Measurements from ENCODE around the gene MIA3. TPM values are rescaled to one million over a fixed set of nuclear protein-coding genes. Genes with fewer than 3 reads are reported as not detected.

The MIA3 gene
- total RNA-seq, 1 experiment from 2014 or later, result 50.8 TPM

DNA sequence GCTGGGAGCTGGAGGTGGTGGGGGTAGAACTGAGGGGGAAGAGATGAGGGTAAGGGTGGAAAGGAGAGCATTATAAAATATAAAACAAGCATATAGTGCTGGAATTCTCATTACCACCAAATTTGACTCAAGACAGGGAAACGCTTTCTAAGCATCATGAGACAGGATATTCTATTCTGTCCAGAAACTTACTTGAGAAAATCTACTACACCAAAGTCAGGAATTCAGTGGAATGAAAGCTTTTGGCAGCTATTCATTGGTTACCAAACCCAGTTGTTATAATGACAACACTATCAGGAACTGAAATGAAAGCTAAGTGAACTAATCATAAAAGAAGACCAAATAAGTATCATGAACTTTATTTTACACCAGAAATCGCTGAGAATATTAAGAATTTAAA lies 79.9 kb downstream of the MIA3 start:
- Histone ChIP-seq H4K20me1 (ENCODE audit: low read length) (0 out of 2 replicates have a peak, but pooled peaks cover 3% of the 10 kb centered on the region), H3K9ac (ENCODE audit: low read length) (no peak overlapping the region), H3F3A (ENCODE audit: low read length, unreplicated experiment) (no peaks in the 10 kb centered on the region), H3K79me2 (ENCODE audit: low read length) (peaks cover 5% of the 10 kb centered on the region; the same call in 1 of the 2 replicates), H3K9me3 (ENCODE audit: low read length) (no peaks in the 10 kb centered on the region), H2AFZ (ENCODE audit: low read length) (no peak overlapping the region), H3K36me3 (ENCODE audit: low read depth, low read length) (peaks cover 11% of the 10 kb centered on the region; the same call in 1 of the 2 replicates), H3K4me1 (ENCODE audit: insufficient read depth, low read length) (no peaks in the 10 kb centered on the region), H3K27ac (ENCODE audit: low read length) (no peak overlapping the region), H3K27me3 (ENCODE audit: low read length) (no peaks in the 10 kb centered on the region), H3K9me2 (replicated peaks; ENCODE audit: low read length) (no peaks in the 10 kb centered on the region), H3K4me2 (ENCODE audit: low read length) (no peak overlapping the region), H3K4me3 (ENCODE audit: low read length) (no peak overlapping the region)
- intact Hi-C loops (cut with micrococcal nuclease), result no loop called here
- no peak for ATAC-seq
- BruUV-seq (replicated peaks), result no TSS peak
- TF ChIP-seq, protein P1, sequence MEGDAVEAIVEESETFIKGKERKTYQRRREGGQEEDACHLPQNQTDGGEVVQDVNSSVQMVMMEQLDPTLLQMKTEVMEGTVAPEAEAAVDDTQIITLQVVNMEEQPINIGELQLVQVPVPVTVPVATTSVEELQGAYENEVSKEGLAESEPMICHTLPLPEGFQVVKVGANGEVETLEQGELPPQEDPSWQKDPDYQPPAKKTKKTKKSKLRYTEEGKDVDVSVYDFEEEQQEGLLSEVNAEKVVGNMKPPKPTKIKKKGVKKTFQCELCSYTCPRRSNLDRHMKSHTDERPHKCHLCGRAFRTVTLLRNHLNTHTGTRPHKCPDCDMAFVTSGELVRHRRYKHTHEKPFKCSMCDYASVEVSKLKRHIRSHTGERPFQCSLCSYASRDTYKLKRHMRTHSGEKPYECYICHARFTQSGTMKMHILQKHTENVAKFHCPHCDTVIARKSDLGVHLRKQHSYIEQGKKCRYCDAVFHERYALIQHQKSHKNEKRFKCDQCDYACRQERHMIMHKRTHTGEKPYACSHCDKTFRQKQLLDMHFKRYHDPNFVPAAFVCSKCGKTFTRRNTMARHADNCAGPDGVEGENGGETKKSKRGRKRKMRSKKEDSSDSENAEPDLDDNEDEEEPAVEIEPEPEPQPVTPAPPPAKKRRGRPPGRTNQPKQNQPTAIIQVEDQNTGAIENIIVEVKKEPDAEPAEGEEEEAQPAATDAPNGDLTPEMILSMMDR (conservative IDR thresholded peaks at IDR 0.05; ENCODE audit: low read depth, low read length), result no peak
- TF ChIP-seq EZH2 (IDR thresholded peaks at IDR 0.05; ENCODE audit: low read length, unreplicated experiment), result no peak
- no peak for TF ChIP-seq EZH2phosphoT487 (IDR thresholded peaks at IDR 0.05; ENCODE audit: borderline replicate concordance, low read length)
- ChIA-PET POLR2A (ENCODE audit: unreplicated experiment) (no interaction called here), CTCF (no interaction called here)
- DNase-seq, result no peak

DNA sequence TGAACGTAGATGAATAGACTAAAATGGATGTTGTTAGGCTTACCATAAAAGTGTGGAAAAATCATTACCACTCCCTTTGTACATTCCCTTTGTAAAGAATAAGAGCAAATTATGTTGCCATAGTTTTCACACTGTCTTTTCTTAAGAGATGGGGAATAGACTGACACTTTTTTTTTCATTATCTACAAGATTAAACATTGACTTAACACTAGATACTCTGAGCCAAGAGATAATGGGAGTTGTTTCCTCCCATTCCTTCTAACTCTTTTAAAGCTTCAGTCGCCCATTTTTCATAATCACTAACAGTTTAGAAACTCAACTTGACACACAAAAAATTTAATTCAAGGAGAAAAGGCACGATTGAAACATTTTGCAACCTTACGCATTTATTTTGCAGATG lies 84.3 kb downstream of the MIA3 start:
- Histone ChIP-seq H3K4me1 (ENCODE audit: insufficient read depth, low read length) (no peaks in the 10 kb centered on the region), H2AFZ (ENCODE audit: low read length) (no peak overlapping the region), H3K4me2 (ENCODE audit: low read length) (no peak overlapping the region), H3K36me3 (ENCODE audit: low read depth, low read length) (peaks cover 8% of the 10 kb centered on the region; the same call in 1 of the 2 replicates), H4K20me1 (ENCODE audit: low read length) (0 out of 2 replicates have a peak, but pooled peaks cover 3% of the 10 kb centered on the region), H3K9me2 (replicated peaks; ENCODE audit: low read length) (no peaks in the 10 kb centered on the region), H3K79me2 (ENCODE audit: low read length) (peaks cover 40% of the 10 kb centered on the region), H3K9me3 (ENCODE audit: low read length) (no peaks in the 10 kb centered on the region), H3K27ac (ENCODE audit: low read length) (no peak overlapping the region), H3K9ac (ENCODE audit: low read length) (no peak overlapping the region), H3K27me3 (ENCODE audit: low read length) (no peaks in the 10 kb centered on the region), H3K4me3 (ENCODE audit: low read length) (no peak overlapping the region), H3F3A (ENCODE audit: low read length, unreplicated experiment) (no peaks in the 10 kb centered on the region)
- POLR2A ChIA-PET (ENCODE audit: unreplicated experiment), result no interaction called here
- ATAC-seq (no peak), DNase-seq (no peak)
- intact Hi-C loops (cut with micrococcal nuclease), result no loop called here
- CTCF ChIA-PET, result no interaction called here
- TF ChIP-seq, protein P1 (conservative IDR thresholded peaks at IDR 0.05; ENCODE audit: low read depth, low read length), result no peak
- no peak for TF ChIP-seq EZH2phosphoT487 (IDR thresholded peaks at IDR 0.05; ENCODE audit: borderline replicate concordance, low read length)
- TF ChIP-seq EZH2 (IDR thresholded peaks at IDR 0.05; ENCODE audit: low read length, unreplicated experiment), result no peak
- BruUV-seq (replicated peaks), result TSS peak; percentile 10

DNA sequence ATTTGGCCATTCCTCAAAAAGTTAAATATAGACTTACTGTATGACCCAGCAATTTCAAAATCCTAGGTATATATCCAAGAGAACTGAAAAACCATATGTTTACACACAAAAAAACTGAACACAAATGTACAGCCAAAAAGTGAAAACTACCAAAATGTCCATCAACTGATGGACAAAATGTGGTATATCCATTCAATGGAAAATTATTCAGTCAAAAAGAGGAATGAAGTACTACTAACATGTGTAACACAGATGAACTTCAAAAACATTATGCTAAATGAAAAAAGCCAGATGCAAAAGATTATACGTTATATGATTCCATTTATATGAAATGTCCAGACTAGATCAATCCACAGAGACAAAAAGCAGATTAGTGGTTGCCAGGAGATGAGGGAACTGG lies 86.4 kb downstream of the MIA3 start:
- H3K27ac ChIP-seq (ENCODE audit: low read length), result no peak overlapping the region
- H3K36me3 ChIP-seq (ENCODE audit: low read depth, low read length), result peaks cover 8% of the 10 kb centered on the region; the same call in 1 of the 2 replicates
- ATAC-seq (no peak), DNase-seq (no peak)
- no peaks in the 10 kb centered on the region for H3K9me3 ChIP-seq (ENCODE audit: low read length)
- ChIA-PET POLR2A (ENCODE audit: unreplicated experiment) (no interaction called here), CTCF (no interaction called here)
- H3F3A ChIP-seq (ENCODE audit: low read length, unreplicated experiment), result no peaks in the 10 kb centered on the region
- peaks cover 58% of the 10 kb centered on the region for H3K79me2 ChIP-seq (ENCODE audit: low read length)
- H3K4me2 ChIP-seq (ENCODE audit: low read length), result no peak overlapping the region
- no peaks in the 10 kb centered on the region for H4K20me1 ChIP-seq (ENCODE audit: low read length)
- no peaks in the 10 kb centered on the region for H3K27me3 ChIP-seq (ENCODE audit: low read length)
- no peaks in the 10 kb centered on the region for H3K9me2 ChIP-seq (replicated peaks; ENCODE audit: low read length)
- H2AFZ ChIP-seq (ENCODE audit: low read length), result no peak overlapping the region
- no peak overlapping the region for H3K9ac ChIP-seq (ENCODE audit: low read length)
- intact Hi-C loops (cut with micrococcal nuclease), result no loop called here
- no peak overlapping the region for H3K4me3 ChIP-seq (ENCODE audit: low read length)
- no peaks in the 10 kb centered on the region for H3K4me1 ChIP-seq (ENCODE audit: insufficient read depth, low read length)
- TF ChIP-seq EZH2phosphoT487 (IDR thresholded peaks at IDR 0.05; ENCODE audit: borderline replicate concordance, low read length) (no peak), EZH2 (IDR thresholded peaks at IDR 0.05; ENCODE audit: low read length, unreplicated experiment) (no peak)
- TF ChIP-seq, protein P1 (conservative IDR thresholded peaks at IDR 0.05; ENCODE audit: low read depth, low read length), result no peak
- BruUV-seq (replicated peaks), result no TSS peak
